SU-DHL-6 (cell line): Measurements from ENCODE around the gene HOOK2.

Source experiments
- CTCF ChIP-seq: fragments of 200-600 bp; sonication (generic); IDR thresholded peaks from one replicate; pipeline ENCODE4 v1.5.1; 2017; ENCODE audit warnings: antibody characterized with exemption, mild to moderate bottlenecking, low read length, moderate library complexity; ENCODE audit not compliant: insufficient read depth, poor library complexity, severe bottlenecking
- EZH2phosphoT487 ChIP-seq: fragments of 200-600 bp; sonication (generic), shearing (Covaris generic); conservative IDR thresholded peaks from 2 replicates; pipeline ENCODE4 v1.6.1; 2018; ENCODE audit warnings: mild to moderate bottlenecking, antibody characterized with exemption, low read length, moderate library complexity, mixed read lengths

DNA sequence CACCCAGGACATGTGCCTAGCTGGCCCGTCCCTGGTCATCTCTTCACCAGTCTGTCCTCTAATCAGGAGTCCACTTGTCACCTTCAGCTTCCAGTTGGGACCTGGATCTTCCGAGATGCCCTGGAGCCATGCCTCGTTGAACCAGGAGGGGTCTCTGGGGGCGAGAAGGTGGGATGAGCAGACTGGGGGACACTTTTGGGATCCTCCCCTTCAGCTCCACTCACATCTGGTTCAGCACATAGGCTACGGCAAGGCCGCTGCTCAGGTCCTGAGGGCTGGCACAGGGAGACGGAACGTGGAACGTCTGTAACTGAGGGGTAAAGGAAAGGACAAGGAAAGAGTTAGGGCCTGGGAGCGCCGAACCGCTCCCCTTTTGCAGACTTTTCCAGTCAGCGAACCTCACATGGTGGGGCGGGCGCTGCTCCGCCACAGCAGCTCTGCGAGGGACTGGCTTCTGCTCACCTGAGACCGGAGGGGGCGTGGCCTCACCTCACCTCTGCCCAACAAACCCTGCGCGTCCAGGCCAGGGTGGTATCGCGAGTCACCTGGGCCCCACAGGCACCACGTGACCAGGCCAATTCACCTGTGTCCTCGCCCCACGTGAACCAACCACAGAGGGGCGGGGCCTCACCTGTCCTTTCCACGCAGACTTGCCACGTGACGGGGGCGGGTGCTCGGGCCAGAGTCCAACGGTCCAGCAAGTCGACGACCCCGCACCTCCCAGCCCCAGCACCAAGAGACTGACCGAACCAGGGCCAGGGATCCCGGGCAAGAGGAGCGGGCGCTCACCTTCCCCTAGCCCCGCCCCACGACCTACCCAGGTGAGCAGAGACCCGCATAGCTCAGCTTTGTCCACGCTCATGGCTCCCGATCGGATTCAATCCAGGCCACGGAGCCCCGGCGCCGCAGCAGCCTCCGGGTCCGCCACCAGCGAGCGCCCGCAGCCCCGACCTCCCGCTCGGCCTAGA, at the start of gene HOOK2:
- TF ChIP-seq EZH2phosphoT487, result no peak
- no peak for TF ChIP-seq CTCF
